ENCODE data around the gene IGSF21.

DNA sequence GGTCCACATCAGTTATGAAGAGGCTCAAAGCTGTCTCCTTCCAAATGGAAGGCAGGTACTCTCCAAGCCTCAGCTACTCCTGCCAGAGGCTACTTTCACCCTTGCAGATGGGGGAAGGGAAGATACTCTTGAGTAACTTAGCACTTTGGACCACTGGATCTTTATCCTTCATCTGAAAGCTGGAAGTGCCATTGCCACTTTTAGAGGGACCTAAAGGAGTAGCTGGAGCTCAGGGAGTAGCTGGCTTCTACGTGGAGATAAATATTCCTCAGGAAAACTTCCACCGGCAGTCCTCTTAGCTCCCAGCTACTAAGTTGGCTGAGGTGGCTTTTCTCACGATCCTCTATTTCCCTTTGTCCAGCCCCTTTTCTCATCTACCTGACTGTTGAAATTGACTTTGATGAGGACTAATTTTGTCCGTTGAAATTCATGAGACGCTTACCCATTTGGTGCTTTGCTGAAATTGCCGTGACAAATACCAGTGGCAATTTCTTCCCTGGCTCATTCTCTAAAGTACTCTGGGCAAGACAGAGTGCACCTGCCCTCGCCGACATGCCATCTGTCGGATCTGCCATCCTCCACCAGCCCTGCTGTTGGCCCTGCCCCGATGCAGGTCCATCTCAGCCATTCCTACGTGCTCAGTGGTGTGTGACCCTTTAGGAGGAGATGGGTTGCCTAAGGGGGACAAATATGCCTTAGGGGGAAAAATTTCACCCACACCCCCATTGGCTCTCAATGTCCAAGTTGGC lies 13.6 kb downstream of the IGSF21 start:
- TF ChIP-seq POLR2A (IDR thresholded peaks at IDR 0.05) = no peak
- TF ChIP-seq, protein P1, sequence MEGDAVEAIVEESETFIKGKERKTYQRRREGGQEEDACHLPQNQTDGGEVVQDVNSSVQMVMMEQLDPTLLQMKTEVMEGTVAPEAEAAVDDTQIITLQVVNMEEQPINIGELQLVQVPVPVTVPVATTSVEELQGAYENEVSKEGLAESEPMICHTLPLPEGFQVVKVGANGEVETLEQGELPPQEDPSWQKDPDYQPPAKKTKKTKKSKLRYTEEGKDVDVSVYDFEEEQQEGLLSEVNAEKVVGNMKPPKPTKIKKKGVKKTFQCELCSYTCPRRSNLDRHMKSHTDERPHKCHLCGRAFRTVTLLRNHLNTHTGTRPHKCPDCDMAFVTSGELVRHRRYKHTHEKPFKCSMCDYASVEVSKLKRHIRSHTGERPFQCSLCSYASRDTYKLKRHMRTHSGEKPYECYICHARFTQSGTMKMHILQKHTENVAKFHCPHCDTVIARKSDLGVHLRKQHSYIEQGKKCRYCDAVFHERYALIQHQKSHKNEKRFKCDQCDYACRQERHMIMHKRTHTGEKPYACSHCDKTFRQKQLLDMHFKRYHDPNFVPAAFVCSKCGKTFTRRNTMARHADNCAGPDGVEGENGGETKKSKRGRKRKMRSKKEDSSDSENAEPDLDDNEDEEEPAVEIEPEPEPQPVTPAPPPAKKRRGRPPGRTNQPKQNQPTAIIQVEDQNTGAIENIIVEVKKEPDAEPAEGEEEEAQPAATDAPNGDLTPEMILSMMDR (IDR thresholded peaks at IDR 0.05) = no peak
- no peak for TF ChIP-seq EP300 (IDR thresholded peaks at IDR 0.05)

Data from tibial nerve (tissue), 4 donors.